Body of pancreas (tissue), 4 donors: ENCODE measurements around the gene XDH. TPM values are rescaled to one million over a fixed set of nuclear protein-coding genes. Genes with fewer than 3 reads are reported as not detected.

ENCODE experiments used
- ATAC-seq: fragments of 150-250 bp; one replicate; pipeline ENCODE4 v1.9.1; 2016
- DNase-seq, 4 donors: peaks; one replicate each; pipeline ENCODE4 v3.0.0-alpha.2; 2019
- H3K27ac ChIP-seq, 4 donors: fragments of 200-600 bp; sonication (generic); 1 replicate in 3 of 4; 2 replicates in 1 of 4; pipeline versions ENCODE4 v1.5.1 to v1.6.1; 2016 to 2019; ENCODE audit warnings: mild to moderate bottlenecking in 1 of 4, mixed read lengths in 1 of 4, moderate library complexity in 1 of 4
- H3K27me3 ChIP-seq, 2 donors: fragments of 200-600 bp; sonication (generic); one replicate each; pipeline ENCODE4 v1.6.0; 2016; ENCODE audit warnings: mild to moderate bottlenecking in 1 of 2
- H3K36me3 ChIP-seq, 2 donors: fragments of 200-600 bp; sonication (generic); replicated peaks in 1 of 2; 2 replicates each; pipeline ENCODE4 v1.5.1; 2016; ENCODE audit warnings: low read depth in 2 of 2; ENCODE audit not compliant: insufficient read depth in 1 of 2
- H3K4me1 ChIP-seq: fragments of 200-600 bp; sonication (generic); one replicate; pipeline ENCODE4 v1.6.0; 2016
- H3K4me3 ChIP-seq, 2 donors: fragments of 200-600 bp; sonication (generic); 1 replicate in 1 of 2; 2 replicates in 1 of 2; pipeline ENCODE4 v1.5.1; 2016 to 2019
- H3K9me3 ChIP-seq, 3 donors: fragments of 200-600 bp; sonication (generic); 1 replicate in 2 of 3; 2 replicates in 1 of 3; pipeline ENCODE4 v1.5.1; 2016
- POLR2A ChIP-seq, 3 donors: fragments of 450-650 bp; IDR thresholded peaks; one replicate each; pipeline ENCODE4 v1.6.1; 2016; ENCODE audit warnings: antibody characterized with exemption in 3 of 3, mild to moderate bottlenecking in 2 of 3
- WGBS, 2 donors: methylation state at CpG; one replicate each; pipeline ENCODE4 v1.1.5; 2017; 5-methylcytosine and 5-hydroxymethylcytosine counted together
- intact Hi-C: fragments of 100-400 bp; cut with DNase I; formaldehyde crosslinking; loops from one replicate; pipeline ENCODE4 v1.15.1; 2023
- total RNA-seq, 2 donors: library from RNA; depleted of rRNA; stranded (reverse); fragments of >200 nt; gene quantifications; one replicate each; pipeline ENCODE4 v1.1.0, GENCODE V29; 2016
- TF ChIP-seq, protein P1 (sequence below), 7 experiments: fragments of 450-650 bp in 4 of 7; fragments of 200-600 bp in 3 of 7; sonication (generic) in 3 of 7; IDR thresholded peaks; one replicate each; pipeline ENCODE4 v1.5.1; 2016 to 2019; ENCODE audit warnings: antibody characterized with exemption in 7 of 7

XDH gene
- total RNA-seq, 2 donors from 2014 or later: 0.78 to 4.9 TPM

- TF ChIP-seq, protein P1, sequence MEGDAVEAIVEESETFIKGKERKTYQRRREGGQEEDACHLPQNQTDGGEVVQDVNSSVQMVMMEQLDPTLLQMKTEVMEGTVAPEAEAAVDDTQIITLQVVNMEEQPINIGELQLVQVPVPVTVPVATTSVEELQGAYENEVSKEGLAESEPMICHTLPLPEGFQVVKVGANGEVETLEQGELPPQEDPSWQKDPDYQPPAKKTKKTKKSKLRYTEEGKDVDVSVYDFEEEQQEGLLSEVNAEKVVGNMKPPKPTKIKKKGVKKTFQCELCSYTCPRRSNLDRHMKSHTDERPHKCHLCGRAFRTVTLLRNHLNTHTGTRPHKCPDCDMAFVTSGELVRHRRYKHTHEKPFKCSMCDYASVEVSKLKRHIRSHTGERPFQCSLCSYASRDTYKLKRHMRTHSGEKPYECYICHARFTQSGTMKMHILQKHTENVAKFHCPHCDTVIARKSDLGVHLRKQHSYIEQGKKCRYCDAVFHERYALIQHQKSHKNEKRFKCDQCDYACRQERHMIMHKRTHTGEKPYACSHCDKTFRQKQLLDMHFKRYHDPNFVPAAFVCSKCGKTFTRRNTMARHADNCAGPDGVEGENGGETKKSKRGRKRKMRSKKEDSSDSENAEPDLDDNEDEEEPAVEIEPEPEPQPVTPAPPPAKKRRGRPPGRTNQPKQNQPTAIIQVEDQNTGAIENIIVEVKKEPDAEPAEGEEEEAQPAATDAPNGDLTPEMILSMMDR (IDR thresholded peaks at IDR 0.05): peak in 1 of 7 experiments; percentile 13
- no peak for TF ChIP-seq POLR2A (IDR thresholded peaks at IDR 0.05)
- WGBS, 2 donors: 79 to 87% methylated on average over 4 of the region's 4 CpGs
- no peak for ATAC-seq
- Histone ChIP-seq H3K4me1 (no peaks in the 10 kb centered on the region), H3K9me3 (no peaks in the 10 kb centered on the region), H3K27ac (no peak overlapping the region), H3K27me3 (no peaks in the 10 kb centered on the region), H3K4me3 (no peak overlapping the region), H3K36me3 (no peaks in the 10 kb centered on the region)
- intact Hi-C loops: no loop called here
- DNase-seq: no peak
These were observed 13.5 kb upstream of the XDH start for GRCh38 chr2:31428001-31428418.

- 88 to 89% methylated on average over 8 of the region's 8 CpGs for WGBS, 2 donors
- ATAC-seq (no peak), DNase-seq (no peak)
- no peaks in the 10 kb centered on the region for H3K36me3 ChIP-seq
- H3K27ac ChIP-seq: no peak overlapping the region
- H3K9me3 ChIP-seq: no peaks in the 10 kb centered on the region
- H3K4me1 ChIP-seq: no peaks in the 10 kb centered on the region
- intact Hi-C loops: no loop called here
- no peak overlapping the region for H3K4me3 ChIP-seq
- H3K27me3 ChIP-seq: no peaks in the 10 kb centered on the region
- TF ChIP-seq, protein P1 (IDR thresholded peaks at IDR 0.05): no peak
- TF ChIP-seq POLR2A (IDR thresholded peaks at IDR 0.05): no peak
These were observed 11.6 kb upstream of the XDH start for GRCh38 chr2:31426096-31426495.

DNA sequence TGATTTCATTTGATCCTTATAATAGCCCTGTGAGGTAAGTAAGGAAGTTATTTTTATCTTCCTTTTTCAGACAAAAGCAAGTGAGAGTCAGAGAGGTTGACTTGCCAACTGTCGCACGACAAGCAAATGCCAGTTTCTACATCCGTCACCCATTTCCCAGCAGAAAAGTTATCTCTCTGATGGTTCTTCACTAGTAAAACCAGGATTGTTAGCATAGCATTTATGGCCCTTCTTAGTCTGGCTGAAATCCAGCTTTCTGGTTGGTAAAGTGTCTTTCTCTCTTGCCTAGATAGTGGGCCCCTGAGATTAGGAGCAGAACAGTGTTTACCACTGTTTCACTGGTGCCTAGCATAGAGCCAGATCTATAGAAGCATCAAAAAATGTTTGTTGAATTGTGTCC is 7.1 kb upstream of the XDH start:
- ATAC-seq (no peak), DNase-seq (no peak)
- Histone ChIP-seq H3K9me3 (no peaks in the 10 kb centered on the region), H3K4me1 (no peaks in the 10 kb centered on the region), H3K27ac (no peak overlapping the region), H3K36me3 (no peaks in the 10 kb centered on the region), H3K27me3 (no peaks in the 10 kb centered on the region), H3K4me3 (no peak overlapping the region)
- intact Hi-C loops: no loop called here
- TF ChIP-seq POLR2A (IDR thresholded peaks at IDR 0.05): no peak
- TF ChIP-seq, protein P1 (IDR thresholded peaks at IDR 0.05): no peak
- WGBS, 2 donors: 91 to 93% methylated on average over 3 of the region's 3 CpGs

DNA sequence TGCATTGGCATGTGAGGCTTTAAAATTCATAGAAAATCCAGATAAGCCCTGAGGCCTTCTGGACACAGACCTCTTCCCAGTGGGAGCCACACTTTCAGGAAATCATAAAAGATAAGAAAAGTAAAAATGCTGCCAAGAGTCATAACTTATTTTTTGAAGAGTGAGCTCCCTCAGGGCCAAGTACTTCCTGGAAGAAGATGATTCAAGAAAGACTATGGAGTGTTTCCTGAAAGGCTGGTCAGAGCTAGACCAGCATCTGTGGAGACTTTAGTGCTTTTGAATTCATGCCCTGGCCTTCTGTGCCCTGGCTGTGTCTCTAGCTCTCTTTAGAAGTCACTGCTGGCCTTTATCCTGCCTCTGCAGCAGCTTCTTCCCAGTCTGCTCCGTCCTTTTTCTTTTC is 6.4 kb upstream of the XDH start:
- intact Hi-C loops: no loop called here
- 65 to 78% methylated on average over 1 of the region's 1 CpG for WGBS, 2 donors
- no peak for TF ChIP-seq POLR2A (IDR thresholded peaks at IDR 0.05)
- TF ChIP-seq, protein P1 (IDR thresholded peaks at IDR 0.05): no peak
- DNase-seq: no peak
- no peaks in the 10 kb centered on the region for H3K36me3 ChIP-seq
- H3K4me3 ChIP-seq: no peak overlapping the region
- no peaks in the 10 kb centered on the region for H3K9me3 ChIP-seq
- H3K4me1 ChIP-seq: no peaks in the 10 kb centered on the region
- ATAC-seq: no peak
- H3K27ac ChIP-seq: no peak overlapping the region
- H3K27me3 ChIP-seq: no peaks in the 10 kb centered on the region

DNA sequence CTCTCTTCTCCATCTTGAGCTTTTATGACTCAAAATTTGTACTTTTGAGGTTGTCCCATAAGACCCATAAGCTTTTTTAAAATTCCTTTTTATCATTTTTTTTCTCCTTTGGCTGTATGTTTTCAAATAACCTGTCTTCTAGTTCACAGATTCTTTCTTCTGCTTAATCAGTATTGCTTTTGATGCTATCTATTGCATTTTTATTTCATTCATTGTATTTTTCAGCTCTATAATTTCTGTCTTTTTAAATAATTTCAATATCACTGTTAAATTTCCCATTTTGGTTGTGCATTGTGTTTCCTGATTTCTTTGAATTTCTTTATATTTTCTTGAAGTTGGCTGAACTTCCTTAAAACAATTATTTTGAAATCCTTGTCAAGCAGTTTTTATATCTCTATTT is 4.8 kb upstream of the XDH start:
- Histone ChIP-seq H3K9me3 (no peaks in the 10 kb centered on the region), H3K4me3 (no peak overlapping the region), H3K36me3 (no peaks in the 10 kb centered on the region), H3K4me1 (peaks cover 9% of the 10 kb centered on the region), H3K27me3 (no peaks in the 10 kb centered on the region), H3K27ac (no peak overlapping the region)
- DNase-seq: no peak
- no peak for TF ChIP-seq POLR2A (IDR thresholded peaks at IDR 0.05)
- TF ChIP-seq, protein P1 (IDR thresholded peaks at IDR 0.05): no peak
- ATAC-seq: no peak
- intact Hi-C loops: no loop called here
